ENCODE results near the gene GINM1.

GINM1 gene, protein sequence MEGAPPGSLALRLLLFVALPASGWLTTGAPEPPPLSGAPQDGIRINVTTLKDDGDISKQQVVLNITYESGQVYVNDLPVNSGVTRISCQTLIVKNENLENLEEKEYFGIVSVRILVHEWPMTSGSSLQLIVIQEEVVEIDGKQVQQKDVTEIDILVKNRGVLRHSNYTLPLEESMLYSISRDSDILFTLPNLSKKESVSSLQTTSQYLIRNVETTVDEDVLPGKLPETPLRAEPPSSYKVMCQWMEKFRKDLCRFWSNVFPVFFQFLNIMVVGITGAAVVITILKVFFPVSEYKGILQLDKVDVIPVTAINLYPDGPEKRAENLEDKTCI

DNA sequence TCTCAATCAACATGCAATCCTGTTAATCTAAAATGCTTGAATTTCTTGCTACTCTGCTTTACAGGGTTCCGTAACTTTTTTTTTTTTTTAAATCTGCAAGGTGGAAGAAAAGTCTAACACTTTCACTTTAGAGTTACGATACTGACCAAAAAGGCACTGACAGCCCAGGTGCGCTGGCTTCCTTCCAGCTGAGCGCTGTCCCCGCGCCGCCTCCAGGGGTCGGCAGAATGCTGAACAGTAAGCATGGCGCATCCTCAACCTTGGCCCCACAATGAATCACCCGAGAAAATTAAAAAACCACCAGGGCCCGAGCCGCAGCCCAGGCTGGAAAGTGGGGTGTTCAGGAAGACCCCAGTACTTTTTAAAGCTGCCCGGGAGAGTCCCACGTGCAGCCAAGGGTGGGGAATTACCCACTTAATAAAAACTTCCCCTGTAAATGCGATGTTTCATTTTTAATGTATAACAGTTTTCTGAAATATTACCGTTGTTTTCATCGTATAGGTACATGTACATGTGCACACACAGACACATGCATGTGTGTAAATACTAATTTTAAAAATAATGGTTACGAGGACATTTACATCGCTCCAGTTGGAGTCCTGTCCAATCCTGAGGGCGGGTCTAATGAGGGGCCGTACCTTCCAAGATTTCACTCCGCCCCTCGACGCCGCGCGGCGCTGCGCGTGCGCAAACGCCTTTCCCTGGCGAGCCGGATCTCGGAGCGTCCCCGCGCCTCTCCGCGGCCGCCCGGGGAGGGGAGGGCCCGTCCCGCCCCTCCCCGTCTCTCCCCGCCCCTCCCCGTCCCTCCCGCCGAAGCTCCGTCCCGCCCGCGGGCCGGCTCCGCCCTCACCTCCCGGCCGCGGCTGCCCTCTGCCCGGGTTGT lies at the start of gene GINM1:
Gene GINM1, plus strand, starts transcription at position 849 of the 883 bp plus-strand sequence. CDS start 40 bp downstream, outside the sequence.
- peak; percentile 95 for DNase-seq (ENCODE audit: low spot score)

DNA sequence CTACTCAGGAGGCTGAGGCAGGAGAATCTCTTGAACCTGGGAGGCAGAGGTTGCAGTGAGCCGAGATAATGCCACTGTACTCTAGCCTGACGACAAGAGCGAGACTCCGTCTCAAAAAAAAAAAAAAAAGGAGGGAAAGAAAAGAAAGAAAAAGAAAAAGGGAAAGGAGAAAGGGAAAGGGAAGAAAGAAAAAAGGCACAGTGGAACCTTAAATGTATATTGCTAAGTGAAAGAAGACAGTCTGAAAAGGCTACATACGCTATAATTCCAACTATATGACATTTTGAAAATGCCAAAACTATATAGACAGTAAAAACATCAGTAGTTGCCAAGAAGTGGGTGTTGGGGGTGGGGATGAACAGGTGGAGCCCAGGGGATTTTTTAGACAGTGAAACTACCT lies 36.5 kb upstream of the GINM1 start:
- DNase-seq (ENCODE audit: low spot score) = no peak

DNA sequence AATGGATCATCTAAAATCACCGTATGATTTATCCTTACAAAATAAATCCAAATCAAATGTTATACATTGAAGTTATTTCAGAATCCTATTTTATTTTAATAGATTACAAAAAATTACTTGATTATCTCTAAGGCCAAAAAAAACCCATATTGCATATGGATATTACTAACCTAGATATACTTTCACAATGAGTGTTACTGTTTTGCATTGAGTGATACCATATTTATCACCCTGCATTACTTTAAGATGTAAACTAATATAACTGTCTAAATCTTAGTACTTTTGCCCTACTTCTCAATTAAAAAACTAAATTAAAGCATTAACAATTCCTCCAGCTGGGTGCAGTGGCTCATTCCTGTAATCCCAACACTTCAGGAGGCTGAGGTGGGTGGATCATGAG lies 31.4 kb upstream of the GINM1 start:
- DNase-seq (ENCODE audit: low spot score) = no peak

DNA sequence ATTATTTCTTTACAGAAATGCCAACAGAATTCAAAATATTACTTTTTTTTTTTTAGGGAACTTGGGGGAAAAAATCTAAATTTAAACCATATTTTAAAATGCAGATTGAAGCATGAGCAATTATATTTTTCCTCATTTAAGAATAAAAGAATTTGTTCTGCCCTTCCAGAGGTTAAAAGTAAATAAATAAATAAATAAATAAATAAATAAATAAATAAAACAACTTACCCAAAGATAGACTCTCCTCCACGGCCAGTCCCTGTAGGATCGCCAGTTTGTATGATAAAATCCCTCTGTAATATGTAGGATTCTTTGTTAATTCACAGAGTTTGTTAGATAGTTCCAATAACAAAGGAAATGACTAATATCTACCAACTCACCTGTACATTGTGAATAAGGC lies 25.0 kb upstream of the GINM1 start:
- no peak for DNase-seq (ENCODE audit: low spot score)

DNA sequence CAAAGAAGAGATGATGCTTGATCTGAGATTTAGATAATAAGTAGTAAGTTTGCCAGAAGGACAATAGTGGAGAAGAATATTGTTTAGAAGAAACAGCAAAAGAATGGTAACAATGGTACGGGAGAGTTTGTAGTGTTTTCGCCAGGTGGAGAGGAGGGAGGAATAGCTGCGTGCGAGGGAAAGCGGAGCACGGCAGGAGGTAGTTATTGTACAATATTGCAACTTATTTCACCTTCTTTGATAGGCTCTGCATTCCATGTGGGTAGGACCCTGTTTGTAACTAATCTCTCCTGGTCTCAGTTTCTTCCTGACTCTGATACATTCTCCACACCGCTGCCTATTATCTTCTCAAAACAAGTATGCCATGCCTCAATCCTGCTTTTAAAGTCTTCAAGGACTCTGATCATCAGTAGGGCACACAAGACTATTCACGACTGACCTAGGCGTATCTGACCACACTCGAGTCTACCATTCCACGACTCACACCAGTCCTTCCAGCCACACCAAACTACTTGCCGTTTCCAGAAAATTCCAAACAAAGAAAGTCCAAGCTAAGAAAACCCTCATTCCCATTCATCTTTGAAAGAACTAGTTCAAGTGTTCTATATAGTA lies 21.4 kb upstream of the GINM1 start:
- DNase-seq (ENCODE audit: low spot score) = no peak

DNA sequence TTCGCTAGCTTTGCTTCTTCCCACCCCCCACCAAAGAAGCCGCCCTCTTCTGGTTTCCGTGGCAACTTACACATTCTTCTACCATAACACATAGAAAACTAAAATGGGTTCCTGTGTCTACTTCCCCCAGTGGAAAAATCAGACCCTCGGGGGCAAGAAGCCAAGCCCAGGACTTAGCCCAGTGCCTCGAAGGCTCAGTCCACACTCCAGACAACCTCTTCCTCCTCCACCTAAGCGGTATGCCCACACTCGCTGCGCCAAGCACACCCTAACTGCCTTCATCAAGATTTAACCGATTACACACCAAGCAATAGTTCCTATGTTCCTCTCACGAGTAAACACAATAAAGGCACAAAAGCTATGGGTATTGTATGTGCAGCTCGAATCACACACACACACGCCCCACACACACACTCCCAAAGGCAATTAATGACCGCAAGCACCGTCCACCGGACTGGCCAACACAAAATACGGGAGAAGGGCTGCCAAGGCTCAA lies 20.9 kb upstream of the GINM1 start:
- DNase-seq (ENCODE audit: low spot score) = peak; percentile 68

DNA sequence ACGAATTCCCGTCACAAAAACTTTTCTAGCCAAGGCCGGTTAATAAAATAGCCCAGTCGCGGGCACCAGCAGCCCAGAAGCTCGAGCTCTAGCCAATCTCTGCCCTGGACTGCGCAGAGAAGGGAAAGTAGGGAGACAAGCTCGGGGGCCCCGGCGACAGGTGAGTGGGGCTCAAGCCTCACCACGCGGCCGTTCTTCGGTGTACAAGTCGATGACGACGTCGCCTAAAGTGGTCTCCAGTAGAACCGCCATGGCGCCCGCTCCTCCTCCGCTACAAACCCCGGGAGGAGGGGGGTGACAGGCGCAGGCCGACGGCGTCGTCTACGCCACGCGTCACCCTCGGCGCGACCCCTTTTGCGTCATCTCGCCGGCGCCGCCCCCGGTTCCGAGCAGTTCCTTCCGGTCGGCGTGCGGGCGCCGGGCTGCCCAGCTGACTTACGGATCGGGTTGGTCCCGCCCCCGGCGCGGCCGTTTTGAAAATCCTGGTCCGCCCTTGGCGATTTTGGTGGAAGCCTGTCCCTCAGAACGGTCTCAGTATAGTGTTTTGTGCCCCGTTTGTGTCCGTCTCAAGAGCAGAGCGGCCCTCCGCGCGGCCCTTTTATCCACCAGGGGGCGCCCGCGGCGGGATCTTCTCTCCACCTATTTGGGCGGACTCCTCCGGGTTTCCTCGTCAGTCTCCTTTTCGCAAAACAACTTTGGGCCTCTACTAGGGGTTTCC lies 20.3 kb upstream of the GINM1 start, which contains the start of gene PPIL4:
Gene PPIL4, minus strand, starts transcription at position 290 of the 718 bp plus-strand sequence. Its CDS starts 38 bp downstream, at position 252.
- peak; percentile 95 for DNase-seq (ENCODE audit: low spot score)

DNA sequence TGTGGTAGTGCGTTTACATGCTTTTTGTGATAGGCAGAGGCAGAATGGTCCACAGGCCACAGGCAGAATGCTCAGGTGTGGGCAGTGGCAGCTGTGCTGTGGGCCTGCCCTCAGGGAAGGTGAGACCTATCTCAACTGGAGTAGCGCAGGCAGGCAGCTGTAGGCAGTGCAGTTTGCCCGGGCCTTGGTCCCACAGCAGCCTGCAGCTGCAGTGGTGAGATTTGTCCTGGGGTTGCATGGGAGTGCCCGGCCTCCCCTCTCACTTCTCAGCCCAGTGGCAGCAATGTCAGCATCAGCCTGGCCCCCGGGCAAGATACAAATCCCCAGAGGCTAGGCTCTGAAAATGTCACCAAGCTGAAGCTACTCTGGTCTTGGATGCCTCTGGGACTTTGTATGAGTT lies 14.3 kb upstream of the GINM1 start:
- no peak for DNase-seq (ENCODE audit: low spot score)

DNA sequence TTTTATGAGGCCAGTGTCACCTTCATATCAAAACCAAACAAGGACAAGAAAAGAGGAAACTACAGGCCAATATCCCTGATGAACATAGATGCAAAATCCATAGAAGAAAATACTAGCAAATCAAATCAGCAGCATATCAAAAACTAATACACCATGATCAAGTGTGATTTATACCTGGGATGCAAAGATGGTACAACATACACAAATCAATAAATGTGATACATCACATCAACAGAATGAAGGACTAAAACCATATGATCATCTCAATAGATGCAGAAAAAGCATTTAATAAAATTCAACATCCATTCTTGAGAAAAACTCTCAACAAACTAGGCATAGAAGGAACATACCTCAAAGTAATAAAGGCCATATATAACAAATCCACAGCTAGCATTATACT lies 8.1 kb upstream of the GINM1 start:
- DNase-seq (ENCODE audit: low spot score) = no peak

DNA sequence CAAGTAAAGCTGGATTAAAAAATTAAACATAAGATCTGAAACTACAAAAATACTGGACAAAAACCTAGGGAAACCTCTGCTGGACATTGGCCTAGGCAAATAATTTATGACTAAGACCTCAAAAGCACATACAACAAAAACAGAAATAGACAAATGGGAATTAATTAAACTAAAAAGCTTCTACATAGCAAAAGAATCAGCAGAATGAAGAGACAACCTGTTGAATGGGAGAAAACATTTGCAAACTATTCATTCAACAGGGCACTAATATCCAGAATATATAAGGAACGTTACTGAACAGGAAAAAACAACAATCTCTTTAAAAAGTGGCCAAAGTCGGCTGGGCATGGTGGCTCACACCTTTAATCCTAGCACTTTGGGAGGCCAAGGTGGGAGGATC lies 6.8 kb upstream of the GINM1 start:
- DNase-seq (ENCODE audit: low spot score) = no peak

DNA sequence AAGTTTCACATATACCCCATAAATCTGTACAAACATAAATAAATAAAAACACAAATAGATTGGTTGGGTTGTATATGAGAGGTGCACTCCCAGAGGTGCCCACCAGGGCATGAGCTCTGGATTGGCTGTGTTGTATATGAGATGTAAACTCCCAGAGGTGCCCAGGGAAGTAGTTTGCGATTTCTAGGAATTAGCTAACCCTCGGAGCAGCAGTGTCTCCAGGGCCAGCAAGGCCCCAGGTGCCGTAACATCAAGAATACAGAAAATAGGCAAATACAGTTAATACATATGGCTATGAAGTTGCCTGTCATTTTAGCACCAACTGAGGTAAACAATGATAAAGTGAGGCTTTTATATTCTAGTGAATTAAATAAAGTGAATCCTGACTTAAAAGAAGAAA lies 5.4 kb upstream of the GINM1 start:
- DNase-seq (ENCODE audit: low spot score) = peak; percentile 18

DNA sequence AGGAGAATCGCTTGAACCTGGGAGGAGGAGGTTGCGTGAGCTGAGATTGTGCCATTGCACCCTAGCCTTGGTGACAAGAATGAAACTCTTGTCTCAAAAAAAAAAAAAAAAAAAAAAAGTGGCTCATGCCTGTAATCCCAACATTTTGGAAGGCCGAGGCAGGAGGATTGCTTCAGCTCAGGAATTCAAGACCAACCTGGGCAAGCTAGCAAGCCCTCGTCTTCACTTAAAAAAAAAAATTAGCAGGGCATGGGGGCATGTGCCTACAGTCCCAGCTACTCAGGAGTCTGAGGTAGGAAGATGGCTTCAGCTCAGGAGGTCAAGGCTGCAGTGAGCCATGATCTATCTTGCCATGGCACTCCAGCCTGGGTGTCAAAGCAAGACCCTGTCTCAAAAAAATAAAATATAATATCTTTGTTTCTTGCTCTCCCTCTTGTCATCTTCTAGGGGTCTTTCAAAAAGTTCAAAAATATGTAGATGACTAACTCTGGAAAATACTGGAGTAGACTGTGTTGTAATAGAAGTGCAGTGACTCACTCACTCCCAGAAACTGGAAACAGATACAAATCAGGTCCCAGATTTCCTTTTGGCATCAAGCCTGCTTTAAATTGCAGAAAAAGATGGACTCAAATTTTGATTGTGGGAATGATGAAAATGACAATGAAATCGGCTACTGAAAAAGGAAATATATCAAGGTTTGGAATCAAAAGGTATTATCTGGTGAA lies 2.8 kb upstream of the GINM1 start:
- DNase-seq (ENCODE audit: low spot score) = no peak

DNA sequence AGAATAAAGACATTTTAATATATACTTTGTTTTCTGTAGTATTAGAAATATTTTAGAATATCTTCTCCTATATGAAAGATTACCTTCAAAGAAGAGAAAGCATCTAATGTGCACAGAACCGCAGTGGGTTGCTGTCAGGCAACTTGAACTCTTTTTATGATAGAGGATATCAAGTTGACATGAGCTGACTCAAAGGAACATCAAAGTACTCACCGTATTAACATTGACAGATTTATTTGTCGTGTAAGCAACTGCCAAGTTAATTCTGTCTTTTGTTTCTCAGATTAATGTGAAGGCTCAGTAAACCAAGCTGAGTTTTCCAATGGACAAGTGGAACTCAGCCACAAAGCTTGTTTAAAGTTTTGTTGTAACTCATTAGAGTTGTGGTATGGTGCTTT lies 2.2 kb upstream of the GINM1 start:
- DNase-seq (ENCODE audit: low spot score) = no peak

DNA sequence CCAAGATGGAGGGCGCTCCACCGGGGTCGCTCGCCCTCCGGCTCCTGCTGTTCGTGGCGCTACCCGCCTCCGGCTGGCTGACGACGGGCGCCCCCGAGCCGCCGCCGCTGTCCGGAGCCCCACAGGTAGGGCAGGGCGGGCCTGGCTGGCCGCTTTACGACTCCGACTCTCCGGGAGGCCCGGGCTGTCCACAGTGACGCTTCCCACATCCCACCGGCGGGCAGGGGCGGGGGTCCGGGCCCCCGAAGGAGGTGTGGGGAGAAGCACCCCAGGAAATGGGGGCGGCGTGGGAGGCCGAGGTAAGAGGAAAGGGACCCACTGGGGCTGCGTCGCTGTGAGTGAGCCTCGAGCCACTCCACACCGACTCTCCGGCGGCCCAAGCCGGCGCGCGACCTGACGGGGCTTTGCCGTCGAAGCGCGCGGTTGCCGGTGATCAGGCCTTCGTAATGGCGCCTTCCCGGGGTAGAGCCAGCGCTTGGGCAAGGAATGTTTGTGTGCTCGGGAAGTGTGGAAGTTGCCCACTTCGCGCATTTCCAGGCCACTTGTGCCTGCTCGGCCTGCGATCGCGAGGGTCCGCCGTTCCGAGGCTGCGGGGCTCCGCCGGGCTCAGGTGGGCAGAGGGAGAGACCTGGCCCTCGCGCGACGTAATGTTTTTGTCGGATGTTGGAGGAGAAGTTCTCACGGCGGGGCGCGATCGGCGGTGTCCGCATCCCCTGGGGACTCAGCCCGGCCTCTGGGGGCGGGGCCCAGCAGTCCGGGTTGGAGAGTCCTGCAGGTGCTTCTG lies 427 bp downstream of the GINM1 start:
- DNase-seq (ENCODE audit: low spot score) = peak; percentile 46

DNA sequence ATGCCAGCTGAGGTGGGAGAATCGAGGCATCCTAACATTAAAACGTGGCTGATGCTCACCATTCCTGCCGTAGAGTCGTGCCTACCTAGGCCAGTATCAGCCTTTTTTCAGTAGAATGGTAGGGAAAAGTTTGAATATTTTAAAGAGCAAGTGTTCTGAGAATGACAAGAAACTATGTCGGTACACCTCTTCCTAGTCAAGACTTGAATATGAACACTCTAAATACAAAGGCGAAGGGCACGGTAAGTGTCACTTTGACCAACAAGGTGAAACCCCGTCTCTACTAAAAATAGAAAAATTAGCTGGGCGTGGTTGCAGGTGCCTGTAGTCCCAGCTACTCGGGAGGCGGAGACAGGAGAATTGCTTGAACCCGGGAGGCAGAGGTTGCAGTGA lies 1.0 kb downstream of the GINM1 start:
- DNase-seq (ENCODE audit: low spot score) = no peak

DNA sequence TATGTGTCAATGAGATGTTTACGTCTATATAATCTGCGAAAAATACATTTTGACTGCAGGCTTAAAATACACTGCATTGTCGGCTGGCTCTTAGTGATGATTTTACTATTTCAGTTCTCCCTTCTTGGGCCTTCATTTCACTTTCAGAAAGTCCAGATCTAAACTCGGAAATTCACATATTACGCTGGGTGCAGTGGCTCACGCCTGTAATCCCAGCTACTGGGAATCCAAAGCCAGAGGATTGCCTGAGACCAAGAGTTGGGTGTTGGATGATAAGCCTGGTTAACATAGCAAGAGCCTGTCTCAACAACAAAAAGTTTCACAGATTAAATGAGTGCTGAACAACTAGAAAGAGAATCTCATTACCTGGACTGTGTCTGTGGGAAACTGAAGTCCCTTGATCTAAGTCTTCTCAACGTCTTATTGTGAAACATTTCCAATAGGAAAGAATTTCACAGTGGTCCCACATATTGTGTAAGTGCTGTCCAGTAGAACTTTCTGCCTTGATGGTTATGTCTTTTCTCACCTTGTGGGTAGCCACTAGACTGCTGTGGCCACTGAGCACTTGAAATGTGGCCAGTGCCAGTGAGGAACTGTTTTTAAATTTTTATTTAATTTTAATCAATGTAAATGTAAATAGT lies 1.9 kb downstream of the GINM1 start:
- no peak for DNase-seq (ENCODE audit: low spot score)

DNA sequence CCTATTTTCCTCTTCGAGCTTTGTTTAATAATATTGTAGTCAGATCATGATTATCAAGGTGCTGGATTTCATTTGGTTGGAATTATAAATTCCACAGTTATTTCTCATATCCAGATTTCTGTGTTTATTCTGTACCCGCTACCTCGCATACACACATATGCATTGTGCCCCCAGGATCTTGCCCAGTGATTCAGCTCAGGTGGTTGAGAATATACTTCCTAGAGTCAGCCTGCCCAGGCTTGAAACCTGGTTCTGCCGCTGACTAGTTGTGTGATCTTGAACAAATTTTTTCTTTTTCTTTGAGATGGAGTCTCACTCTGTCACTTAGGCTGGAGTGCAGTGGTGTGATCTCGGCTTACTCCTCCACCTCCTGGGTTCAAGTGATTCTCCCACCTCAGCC lies 14.7 kb downstream of the GINM1 start:
- no peak for DNase-seq (ENCODE audit: low spot score)

DNA sequence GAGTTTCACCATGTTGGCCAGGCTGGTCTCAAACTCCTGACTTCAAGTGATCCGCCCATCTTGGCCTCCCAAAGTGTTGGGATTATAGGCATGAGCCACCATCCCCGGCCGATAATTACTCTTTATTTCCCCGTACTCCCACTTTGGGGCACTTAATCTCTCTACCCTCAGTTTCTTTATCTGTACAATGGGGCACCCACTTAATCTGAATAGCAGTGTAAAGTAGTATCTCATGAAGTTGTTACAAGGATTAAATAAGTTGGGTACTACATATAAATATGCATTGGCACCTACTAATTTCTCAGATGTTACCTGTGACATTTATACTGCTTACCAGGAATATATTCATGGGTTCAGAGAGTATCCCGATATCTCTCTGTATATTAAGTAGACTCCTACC lies 15.2 kb downstream of the GINM1 start:
- DNase-seq (ENCODE audit: low spot score) = no peak

DNA sequence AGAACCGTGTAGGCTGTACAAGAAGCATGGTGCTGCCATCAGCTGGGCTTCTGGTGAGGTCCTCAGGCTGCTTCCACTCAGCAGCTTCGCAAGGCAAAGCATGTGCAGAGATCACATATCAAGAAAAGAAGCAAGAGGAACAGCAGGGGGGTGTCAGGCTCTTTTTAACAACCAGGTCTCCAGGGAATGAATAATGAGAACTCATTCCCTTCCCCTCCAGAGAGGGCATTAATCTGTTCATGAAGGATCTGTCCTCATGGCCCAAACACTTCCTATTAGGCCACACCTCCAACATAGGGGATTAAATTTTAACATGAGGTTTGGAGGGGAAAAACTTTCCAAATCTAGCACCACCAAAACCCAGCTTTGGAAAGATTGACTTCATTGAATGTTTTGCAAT lies 20.0 kb downstream of the GINM1 start:
- DNase-seq (ENCODE audit: low spot score) = no peak

DNA sequence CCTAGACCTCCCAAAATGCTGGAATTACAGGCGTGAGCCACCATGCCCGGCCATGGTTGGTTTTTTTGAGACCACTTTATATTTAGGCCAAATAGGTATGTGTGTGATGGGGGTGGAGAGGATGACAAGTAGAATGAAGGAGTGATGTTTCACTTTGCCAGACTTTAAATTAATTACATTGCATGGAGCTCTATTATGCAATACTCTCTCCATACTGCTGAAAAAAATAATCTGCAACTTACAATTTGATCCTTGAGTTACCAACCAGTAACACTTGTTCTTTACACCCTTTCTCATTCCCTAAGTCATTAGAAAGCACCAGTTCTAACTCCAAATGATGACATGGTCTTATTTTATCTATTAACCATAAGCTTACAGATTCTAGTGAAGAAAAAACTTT lies 26.8 kb downstream of the GINM1 start:
- no peak for DNase-seq (ENCODE audit: low spot score)
